CD1c-positive myeloid dendritic cell (primary cell): Measurements from ENCODE around the gene PRKN.
"Not testable (repeated sequence)": the region's sequence is repeated elsewhere in the genome, so short reads cannot be mapped to it uniquely, and the experiment has no call there.

ENCODE experiments used
- DNase-seq: peaks from one replicate; pipeline ENCODE4 v3.0.0-alpha.2; 2016; ENCODE audit errors: extremely low spot score

PRKN gene

DNA sequence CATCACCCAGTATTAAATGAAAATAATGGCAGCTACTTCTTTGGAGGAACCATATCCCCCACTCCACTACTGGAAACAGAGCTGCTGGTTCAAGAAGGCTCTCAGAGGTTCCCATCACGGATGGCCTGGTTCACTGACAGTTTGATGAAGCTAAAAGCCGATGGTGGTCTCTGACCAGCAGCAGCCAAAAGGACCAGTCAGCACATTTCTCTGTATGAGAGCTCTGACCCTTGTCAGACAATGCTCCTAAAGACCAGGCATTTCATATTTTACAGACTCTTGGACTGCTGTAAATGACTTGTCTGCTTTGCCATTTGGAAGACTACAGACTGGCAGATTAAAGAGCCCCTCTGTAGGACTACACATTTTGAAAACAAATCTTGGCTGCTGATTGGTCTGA, 16.6 kb downstream of the PRKN start:
- DNase-seq, result no peak

GRCh38 chr6:162710419-162710818, 17.1 kb downstream of the PRKN start:
- no peak for DNase-seq

DNA sequence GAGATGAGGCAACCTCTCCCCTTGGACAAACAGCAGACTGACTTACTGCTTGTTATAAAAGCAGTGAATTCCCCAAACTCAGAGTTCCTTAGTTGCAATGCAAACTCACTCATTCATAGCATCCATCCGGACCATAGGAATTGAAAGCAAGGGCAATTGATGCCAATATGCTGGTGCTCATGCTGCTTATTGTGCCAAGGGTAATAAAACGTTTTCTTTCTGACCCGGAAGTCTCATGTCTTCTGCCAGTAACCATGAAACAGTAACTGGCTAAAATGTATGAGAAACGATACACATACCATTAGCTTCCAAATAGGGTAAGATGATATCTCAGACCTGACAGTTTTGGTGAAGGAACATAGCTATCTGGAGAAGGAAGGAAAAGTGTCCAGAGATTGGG, 18.1 kb downstream of the PRKN start:
- no peak for DNase-seq

DNA sequence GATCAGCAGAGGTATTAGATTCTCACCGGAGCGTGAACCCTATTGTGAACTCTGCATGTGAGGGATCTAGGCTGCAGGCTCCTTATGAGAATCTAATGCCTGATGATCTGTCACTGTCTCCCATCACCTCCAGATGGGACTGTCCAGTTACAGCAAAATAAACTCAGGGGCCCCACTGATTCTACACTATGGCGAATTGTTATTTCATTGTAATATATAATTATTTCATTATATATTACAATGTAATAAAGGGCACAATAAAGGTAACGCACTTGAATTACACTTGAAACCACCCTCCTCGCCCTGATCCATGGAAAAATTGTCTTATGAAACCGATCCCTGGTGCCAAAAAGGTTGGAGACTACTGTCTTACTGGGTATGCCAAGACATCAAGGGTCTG, 18.6 kb downstream of the PRKN start:
- no peak for DNase-seq

- no peak for DNase-seq
Observed at GRCh38 chr6:162706232-162706631, 21.3 kb downstream of the PRKN start.

DNA sequence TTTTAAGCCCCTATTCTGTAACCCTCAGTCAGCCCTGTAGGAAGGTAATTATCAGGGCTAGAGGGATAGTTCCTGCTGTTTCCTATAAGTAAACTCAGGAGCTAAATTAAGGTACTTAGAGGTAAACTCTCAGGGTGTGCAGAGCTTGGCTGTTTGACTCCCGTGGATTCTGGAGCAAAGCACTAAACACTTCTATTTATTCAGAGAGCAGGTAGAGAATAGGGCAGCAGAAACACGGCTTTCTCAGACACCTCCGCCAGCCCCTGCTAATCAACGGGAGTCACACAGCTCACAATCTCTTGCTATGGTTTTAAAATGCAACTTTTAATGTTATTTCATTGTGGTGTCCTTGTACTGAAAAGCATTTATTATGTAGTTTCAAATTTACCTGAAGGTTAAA, 21.8 kb downstream of the PRKN start:
- no peak for DNase-seq

- DNase-seq, result no peak
Observed at GRCh38 chr6:162704001-162704400, 23.6 kb downstream of the PRKN start.

DNA sequence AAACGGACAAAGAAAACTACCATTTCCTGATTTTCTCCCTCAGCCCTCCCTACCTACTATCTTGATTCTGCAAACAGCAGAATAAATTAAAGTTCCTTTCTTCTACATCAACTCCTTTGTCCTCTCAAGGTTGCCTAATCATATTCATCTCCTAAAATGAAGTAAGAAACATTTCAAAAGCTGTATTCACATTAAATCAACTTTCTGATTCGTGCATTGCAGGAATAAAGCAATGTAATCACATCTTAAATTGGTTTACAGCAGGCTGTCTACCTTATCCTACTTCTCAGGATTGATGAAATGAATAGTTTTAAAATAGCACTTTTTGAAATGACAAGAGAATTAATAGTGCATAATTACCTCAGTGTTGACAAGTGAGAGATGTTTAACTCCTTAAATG, 25.1 kb downstream of the PRKN start:
- DNase-seq, result no peak

DNA sequence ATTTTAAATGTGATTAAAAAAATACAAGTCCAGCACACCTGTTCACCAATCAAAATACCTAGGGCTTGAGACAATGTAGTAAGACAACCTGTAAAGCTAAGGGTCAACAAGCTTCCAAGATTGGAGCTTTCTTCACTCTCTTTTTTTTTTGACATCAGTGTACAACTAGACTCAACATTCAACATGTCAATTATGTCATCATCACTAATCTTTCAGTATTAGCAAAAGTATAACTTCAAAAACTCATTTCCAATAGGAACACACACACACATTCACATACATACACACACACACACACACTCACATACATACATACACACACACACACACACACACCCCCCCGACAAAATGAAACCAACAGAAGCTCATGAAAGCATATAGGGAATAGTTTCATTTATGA, 26.0 kb downstream of the PRKN start:
- no peak for DNase-seq

GRCh38 chr6:162700966-162701365, 26.6 kb downstream of the PRKN start:
- DNase-seq, result no peak

GRCh38 chr6:162699961-162700360, 27.6 kb downstream of the PRKN start:
- no peak for DNase-seq

GRCh38 chr6:162698440-162698839, 29.1 kb downstream of the PRKN start:
- no peak for DNase-seq

DNA sequence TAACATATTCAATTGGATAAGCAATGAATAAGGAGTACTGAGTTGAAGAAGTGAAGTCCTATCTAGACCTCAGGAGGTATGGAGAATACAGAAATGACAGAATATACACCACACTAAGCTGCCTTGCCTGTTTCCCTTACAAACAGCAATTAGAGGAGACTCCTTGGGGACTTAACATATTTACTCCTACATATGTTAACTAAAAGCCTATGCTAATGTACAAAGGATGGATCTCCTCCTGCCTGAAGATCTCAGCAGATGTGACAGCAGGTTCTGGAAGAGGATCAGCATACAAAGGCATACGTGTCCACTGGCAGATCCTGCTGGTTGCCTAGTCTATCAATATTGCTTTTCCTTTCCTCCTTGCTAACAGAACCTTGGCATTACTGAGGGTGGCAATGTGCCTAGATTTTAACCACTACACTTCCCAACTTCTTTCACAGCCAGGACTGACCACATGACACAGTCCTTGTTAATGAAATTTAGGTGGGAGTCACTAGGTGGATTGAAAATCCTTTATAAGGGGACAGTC, 29.6 kb downstream of the PRKN start:
- no peak for DNase-seq

DNA sequence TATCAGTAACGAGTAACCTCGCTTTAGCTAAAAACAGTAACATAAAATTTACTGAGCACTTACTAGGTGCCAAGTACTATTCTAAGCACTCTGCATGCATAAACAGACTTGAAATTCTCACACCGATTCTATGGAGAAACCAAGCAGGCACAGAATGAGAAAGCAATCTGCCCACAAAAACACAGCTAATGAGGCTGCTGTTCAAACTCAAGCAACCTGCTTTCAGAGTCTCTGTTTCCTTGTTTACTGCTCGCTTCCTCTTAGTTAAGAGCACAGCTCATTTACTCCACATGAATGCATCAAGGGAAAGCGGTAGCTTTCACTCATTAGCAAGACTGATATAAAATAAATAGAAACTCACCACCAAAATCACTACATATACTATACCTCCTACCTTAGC, 37.4 kb downstream of the PRKN start:
- DNase-seq, result no peak

DNA sequence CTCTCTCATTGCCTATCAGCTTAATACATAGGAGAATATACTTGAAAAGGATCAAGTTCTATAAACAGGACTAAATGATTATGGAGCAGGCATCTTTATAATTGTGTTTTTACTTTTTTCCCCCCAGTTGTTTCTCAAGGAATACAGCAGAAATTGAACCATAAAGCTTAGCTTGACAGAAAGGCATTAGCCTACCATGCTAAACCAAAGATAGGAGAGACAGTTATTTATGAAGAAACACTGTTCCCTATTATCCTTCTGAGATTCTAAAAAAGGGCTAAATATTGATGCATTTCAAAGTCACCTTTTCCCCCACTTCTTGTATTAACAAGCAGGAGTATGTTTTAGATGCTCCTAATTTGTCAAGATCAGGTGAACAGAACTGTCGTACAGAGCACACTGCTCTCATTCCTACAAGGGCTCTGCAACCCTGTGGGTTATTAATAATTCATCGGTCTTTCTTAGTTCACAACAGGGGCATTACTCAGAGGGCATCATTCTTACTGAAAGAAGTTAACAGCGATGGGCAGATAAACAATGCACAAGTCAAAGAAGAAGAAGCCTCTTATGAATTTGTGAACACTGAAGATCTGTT, 38.7 kb downstream of the PRKN start:
- DNase-seq, result no peak

- no peak for DNase-seq
Observed at GRCh38 chr6:162685586-162685985, 42.0 kb downstream of the PRKN start.

- no peak for DNase-seq
Observed at GRCh38 chr6:162684961-162685360, 42.6 kb downstream of the PRKN start.

GRCh38 chr6:162684052-162684451, 43.5 kb downstream of the PRKN start:
- no peak for DNase-seq

DNA sequence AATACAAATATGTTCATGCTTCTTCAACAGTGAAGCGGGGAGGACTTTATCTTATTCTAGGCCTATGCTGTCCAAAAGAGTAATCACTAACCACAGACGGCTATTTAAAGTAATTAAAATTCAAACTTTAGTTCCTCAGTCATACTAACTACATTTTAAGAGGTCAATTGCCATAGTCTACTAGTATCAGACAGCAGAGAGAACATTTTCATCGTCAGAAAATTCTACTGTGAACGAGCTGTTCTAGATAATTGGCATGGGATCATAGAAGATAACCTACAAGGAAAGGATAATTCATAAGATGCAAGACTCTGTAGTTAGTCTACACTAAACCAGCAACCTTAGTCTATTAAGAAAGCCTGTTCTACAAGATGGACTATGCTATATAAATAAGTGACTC, 44.4 kb downstream of the PRKN start:
- no peak for DNase-seq

GRCh38 chr6:162681447-162681846, 46.1 kb downstream of the PRKN start:
- no peak for DNase-seq

DNA sequence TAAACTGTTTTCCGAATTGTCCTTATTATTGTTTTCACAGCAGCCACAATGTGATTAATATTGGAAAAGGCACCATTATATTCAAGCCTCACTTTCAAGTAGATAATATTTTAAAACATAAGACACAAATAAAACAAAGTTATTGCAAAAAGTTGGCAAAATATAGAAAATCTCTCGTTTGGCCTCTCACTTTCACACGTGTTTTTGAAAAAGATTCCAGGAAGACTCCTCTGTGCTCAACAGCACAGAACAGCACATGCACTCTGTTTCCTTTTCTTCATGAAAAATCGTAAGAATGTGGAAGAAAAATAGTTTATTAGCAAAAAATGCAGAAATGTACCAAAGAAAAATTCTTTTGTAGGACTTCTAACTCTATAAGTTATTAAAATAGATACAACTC, 46.7 kb downstream of the PRKN start:
- DNase-seq, result no peak

GRCh38 chr6:162680367-162680766, 47.2 kb downstream of the PRKN start:
- no peak for DNase-seq

DNA sequence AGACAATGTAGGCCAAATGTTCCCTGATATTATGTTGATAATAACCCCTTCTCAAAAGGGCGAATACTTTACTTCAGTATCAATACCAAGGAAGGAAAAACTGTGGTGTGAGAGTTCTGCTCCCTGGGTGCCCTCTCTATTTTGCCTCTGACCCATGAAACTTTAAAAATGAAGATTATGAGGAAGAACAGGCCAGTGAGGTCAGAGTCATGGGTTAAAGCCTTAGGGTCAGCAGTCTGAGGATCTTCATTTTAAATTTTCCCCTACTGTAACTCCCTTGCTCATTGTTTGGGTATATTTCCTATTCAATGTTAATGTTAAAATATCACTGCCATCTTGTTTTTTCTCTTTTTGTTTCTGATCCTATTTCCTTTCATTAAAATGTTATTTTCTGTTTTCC, 47.9 kb downstream of the PRKN start:
- no peak for DNase-seq

- not testable (repeated sequence) for DNase-seq
Observed at GRCh38 chr6:162678896-162679295, 48.7 kb downstream of the PRKN start.
